Effector memory CD4-positive, alpha-beta T cell (primary cell): ENCODE data around the gene SCAMP3.

ENCODE experiments used
- DNase-seq, 3 donors: peaks; one replicate each; pipeline ENCODE4 v3.0.0-alpha.2; 2020
- H3K27ac ChIP-seq: 2 replicates; pipeline ENCODE4 v1.7.0; 2013; ENCODE audit warnings: mild to moderate bottlenecking, low read length, moderate library complexity; ENCODE audit not compliant: insufficient read depth, poor library complexity, severe bottlenecking
- H3K27me3 ChIP-seq: replicated peaks from 2 replicates; pipeline ENCODE4 v1.7.0; 2013; ENCODE audit warnings: mild to moderate bottlenecking, low read length; ENCODE audit not compliant: insufficient read depth, control insufficient read depth, poor library complexity, severe bottlenecking
- H3K36me3 ChIP-seq: 2 replicates; pipeline ENCODE4 v1.7.0; 2013; ENCODE audit warnings: mild to moderate bottlenecking, low read length, moderate library complexity; ENCODE audit not compliant: control insufficient read depth, insufficient read depth
- H3K4me1 ChIP-seq: 2 replicates; pipeline ENCODE4 v1.7.0; 2013; ENCODE audit warnings: low read length, mild to moderate bottlenecking; ENCODE audit not compliant: control insufficient read depth, insufficient read depth, poor library complexity, severe bottlenecking
- H3K4me3 ChIP-seq: 2 replicates; pipeline ENCODE4 v1.7.0; 2013; ENCODE audit warnings: low read length, low read depth, mild to moderate bottlenecking; ENCODE audit not compliant: insufficient read depth, poor library complexity, severe bottlenecking
- H3K9me3 ChIP-seq: 2 replicates; pipeline ENCODE4 v1.7.0; 2013; ENCODE audit warnings: mild to moderate bottlenecking, low read length, moderate library complexity; ENCODE audit not compliant: control insufficient read depth
- total RNA-seq, 3 donors: gene quantifications; one replicate each; lab custom pipeline; 2026; lab: John Stamatoyannopoulos, UW

Gene SCAMP3
- 31.1 to 43.0 (median 41.5) reads per million in 3 donors for total RNA-seq

DNA sequence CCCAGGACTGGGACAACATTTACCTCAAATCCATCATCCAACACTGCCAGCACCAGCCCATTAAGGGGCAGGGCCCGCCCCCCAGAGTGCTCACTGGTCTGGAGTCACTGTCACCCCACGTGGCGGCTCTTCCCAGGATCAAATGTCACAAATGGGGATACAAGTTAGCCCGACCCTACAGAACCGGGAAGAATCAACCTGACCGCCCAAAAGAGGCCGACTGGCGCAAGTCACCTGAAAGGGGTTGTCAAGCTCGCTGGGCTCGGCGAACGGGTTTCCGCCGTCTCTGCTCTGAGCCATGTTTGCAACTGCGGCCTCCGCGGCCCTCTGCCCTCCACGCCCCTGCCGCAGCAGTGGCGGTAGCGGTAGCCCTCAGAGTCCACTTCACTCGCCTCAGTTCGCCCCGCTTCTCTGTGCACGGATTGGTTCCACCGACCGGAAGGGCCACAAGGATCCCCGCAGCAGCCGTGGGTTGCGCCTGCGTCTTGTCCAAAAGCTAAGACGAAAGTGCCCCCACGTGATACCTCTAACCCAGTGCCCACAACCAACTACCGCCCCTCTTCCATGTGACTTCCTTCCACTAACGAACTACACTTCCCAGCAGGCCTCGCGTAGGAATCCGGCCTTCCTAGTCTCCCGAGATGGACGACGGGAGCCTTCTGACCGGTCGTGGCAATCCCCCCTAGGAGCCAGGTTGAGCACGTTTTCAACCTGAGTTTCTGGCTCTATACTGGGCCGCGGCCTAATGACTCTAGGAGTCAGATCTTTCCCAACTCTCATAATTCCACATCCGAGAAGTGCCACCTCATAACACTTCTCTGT, at the start of gene SCAMP3:
SCAMP3 (minus strand) TSS at position 509 of the 822 bp plus-strand sequence; CDS start at position 300, 209 bp downstream.
- peaks cover 16% of the 10 kb centered on the region for H3K4me1 ChIP-seq
- peak within 1 kb of the TSS; percentile 69 for H3K27ac ChIP-seq
- peaks cover 42% of the 10 kb centered on the region for H3K36me3 ChIP-seq
- peak; percentile 78 to 87 (median 80) for DNase-seq
- H3K9me3 ChIP-seq, result no peaks in the 10 kb centered on the region
- peak within 1 kb of the TSS; percentile 82 for H3K4me3 ChIP-seq
- H3K27me3 ChIP-seq, result no peaks in the 10 kb centered on the region

DNA sequence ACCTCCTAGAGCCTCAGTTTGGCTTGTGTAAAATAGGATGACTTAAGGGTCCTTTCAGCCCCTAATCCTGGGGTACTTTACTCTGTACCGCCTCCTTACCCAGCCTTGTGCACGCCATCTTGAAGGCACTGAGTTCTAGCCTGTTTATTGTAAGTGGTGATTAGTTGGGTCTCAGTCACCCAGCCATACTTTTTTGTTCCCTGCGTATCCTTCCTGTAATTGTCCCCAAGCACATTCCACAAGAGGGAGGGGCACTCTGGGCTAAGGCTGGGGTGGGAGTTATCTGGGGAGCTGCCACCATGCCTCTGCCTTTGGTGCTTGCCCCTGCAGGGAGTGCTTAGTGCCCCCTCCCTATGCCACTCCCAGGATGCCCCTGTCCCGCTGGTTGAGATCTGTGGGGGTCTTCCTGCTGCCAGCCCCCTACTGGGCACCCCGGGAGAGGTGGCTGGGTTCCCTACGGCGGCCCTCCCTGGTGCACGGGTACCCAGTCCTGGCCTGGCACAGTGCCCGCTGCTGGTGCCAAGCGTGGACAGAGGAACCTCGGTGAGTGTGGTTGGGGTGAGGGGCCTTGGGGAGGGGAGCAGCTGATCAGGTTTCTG, 47.4 kb upstream of the SCAMP3 start:
- Histone ChIP-seq H3K9me3 (no peaks in the 10 kb centered on the region), H3K4me3 (peak overlapping the region; percentile 55), H3K27ac (peak overlapping the region; percentile 74), H3K4me1 (peaks cover 10% of the 10 kb centered on the region), H3K36me3 (no peaks in the 10 kb centered on the region), H3K27me3 (no peaks in the 10 kb centered on the region)
- no peak for DNase-seq

DNA sequence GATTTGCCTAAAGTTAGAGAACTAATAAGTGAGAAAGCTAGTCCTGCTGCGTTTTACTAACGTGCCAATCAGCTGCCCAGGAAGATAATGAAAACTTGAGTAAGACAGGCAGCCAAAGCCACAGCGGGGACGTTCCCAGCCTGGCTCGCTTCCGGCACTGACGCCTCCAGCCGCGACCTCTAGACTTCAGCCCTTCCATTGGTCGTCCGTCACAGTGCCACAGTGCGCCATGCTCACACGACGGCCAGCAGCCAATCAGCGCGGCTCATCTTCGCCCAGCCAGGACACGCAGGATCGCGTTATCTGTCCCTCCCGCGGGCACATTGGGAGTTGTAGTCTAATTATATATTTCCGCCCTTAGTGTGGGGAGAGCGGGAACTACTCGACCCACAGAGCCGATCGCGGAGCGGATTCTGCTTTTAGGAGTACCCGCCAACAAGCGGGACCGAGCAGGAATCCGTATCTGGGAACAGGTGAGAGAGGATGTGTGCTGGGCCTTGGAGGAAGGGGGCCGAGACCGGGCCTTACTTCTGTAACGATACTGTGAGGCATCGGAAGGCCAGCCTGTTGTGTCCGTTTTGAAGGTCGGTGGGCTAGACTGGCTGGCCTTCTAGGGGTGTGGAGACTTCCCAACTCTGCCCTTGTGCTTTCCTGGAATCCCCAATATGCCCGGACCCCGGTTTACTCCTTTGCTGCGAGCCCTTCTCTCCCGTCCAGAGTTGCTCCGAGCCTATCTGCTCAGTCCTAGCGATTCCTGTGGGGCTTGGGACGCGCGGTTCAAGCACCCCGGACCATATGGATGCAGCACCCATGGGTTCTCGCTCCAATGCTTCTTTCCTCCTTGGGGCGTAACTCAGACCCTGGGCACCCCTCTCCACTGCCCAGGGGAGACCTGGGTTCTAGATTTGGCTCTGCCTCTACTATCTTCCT, 46.6 kb upstream of the SCAMP3 start, which contains the start of gene FDPS:
FDPS (plus strand) TSS at position 374 of the 930 bp plus-strand sequence. CDS start 924 bp downstream, outside the sequence.
- peak within 1 kb of the TSS; percentile 55 for H3K4me3 ChIP-seq
- H3K36me3 ChIP-seq, result no peaks in the 10 kb centered on the region
- peak; percentile 95 to 98 (median 97) for DNase-seq
- peaks cover 10% of the 10 kb centered on the region for H3K4me1 ChIP-seq
- no peaks in the 10 kb centered on the region for H3K9me3 ChIP-seq
- no peaks in the 10 kb centered on the region for H3K27me3 ChIP-seq
- H3K27ac ChIP-seq, result peak within 1 kb of the TSS; percentile 90

DNA sequence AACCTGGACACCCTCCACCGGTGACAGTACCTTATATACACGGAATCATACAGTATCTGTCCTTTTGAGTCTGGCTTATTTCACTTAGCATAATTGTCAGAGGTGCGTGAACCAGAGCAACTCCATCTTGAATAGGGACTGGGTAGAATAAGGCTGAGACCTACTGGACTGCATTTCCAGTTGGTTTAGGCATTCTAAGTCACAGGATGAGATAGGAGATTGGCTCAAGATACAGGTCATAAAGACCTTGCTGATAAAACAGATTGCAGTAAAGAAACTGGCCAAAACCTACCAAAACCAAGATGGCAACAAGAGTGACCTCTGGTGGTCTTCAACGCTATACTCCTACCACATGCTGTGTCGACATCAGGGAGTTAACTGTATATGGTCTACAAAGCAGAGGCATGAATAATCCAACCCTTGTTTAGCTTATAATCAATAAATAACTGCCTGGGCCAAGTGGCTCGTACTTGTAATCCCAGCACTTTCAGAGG, 45.1 kb upstream of the SCAMP3 start:
- no peaks in the 10 kb centered on the region for H3K36me3 ChIP-seq
- no peak for DNase-seq
- no peak overlapping the region for H3K4me3 ChIP-seq
- H3K27me3 ChIP-seq, result no peaks in the 10 kb centered on the region
- peaks cover 10% of the 10 kb centered on the region for H3K4me1 ChIP-seq
- H3K9me3 ChIP-seq, result no peaks in the 10 kb centered on the region
- no peak overlapping the region for H3K27ac ChIP-seq

DNA sequence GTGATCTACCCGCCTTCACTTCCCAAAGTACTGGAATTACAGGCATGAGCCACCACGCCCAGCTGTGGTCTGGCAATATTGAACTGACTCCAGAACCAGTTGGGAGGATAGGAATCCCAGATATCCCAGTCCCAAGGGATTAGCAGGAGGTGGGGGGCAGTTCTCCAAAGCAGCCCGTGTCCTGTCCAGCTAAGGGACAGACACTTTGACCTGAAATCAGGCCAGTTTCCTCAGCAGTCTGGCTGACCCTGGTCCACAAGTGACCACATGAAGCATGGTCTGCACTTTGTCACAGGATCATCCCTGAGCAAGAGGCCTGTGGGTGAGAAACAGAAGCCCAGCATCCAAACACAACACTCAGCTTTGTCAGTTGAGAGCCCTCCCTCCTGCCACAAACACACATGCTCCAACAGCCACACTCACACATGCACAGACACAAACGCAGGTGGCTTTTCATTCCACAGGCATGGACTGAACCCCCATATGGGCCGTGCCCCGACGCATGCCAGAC, 43.8 kb upstream of the SCAMP3 start:
- no peaks in the 10 kb centered on the region for H3K9me3 ChIP-seq

DNA sequence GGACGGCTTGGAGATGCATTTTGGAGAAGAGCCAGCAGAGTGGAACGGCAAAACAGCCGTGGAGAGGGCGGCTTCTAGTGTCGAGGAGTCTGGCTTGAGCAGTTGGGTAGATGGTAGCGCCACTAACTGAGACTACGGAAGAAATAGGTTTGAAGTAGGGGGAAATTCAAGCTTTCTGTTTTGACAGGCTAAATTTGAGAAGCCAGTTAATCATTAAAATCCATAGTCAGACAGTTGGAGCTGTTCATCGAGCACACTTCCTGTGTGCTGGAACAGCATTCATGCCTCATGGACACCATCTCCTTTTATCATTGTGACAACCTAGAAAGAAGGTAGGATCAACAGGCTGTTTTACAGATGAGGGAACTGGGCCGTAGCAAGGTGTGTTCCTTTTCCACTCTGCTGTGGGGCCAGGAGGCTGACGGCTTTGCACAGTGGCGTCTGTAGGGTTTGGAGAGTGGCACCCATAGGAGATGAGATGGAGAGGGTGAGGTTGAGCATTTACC, 42.5 kb upstream of the SCAMP3 start:
- Histone ChIP-seq H3K9me3 (no peaks in the 10 kb centered on the region), H3K27ac (no peak overlapping the region), H3K4me1 (peaks cover 6% of the 10 kb centered on the region), H3K4me3 (no peak overlapping the region), H3K36me3 (no peaks in the 10 kb centered on the region), H3K27me3 (no peaks in the 10 kb centered on the region)
- no peak for DNase-seq

More for the DNA sequence above, 43.8 kb upstream of the SCAMP3 start:
- H3K27me3 ChIP-seq, result no peaks in the 10 kb centered on the region
- no peak overlapping the region for H3K27ac ChIP-seq
- no peaks in the 10 kb centered on the region for H3K36me3 ChIP-seq
- peaks cover 10% of the 10 kb centered on the region for H3K4me1 ChIP-seq
- H3K4me3 ChIP-seq, result no peak overlapping the region
- no peak for DNase-seq

DNA sequence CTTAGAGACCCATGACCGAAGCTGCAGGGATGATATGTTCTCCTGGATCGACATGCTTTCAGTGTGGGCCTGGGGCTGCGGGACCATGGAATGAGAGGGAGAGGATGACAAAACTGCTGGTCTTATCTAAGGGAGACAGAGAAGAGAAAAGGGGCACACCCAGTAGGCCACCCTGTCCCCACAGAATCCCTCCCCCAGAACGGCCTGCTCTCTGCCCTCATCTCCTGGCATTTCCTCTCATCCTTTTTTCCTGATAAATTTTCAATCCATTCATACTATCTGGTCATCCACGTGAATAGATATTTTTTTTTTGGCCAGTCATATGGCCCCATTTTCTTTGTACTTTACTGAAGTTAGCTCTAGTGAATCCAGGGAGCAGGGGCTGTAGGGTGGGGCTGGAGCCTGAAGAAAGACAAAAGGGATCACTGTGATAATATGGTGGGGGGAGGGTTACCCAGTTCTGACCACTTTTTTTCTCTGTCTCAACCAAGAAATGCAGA, 39.2 kb upstream of the SCAMP3 start, which contains the start of gene PKLR:
PKLR (minus strand) TSS at position 97 of the 500 bp plus-strand sequence; CDS start at position 54, 43 bp downstream.
- no peaks in the 10 kb centered on the region for H3K4me1 ChIP-seq
- H3K27ac ChIP-seq, result no peak within 1 kb of the TSS
- no peak for DNase-seq
- no peaks in the 10 kb centered on the region for H3K36me3 ChIP-seq
- no peaks in the 10 kb centered on the region for H3K27me3 ChIP-seq
- no peaks in the 10 kb centered on the region for H3K9me3 ChIP-seq
- no peak within 1 kb of the TSS for H3K4me3 ChIP-seq

DNA sequence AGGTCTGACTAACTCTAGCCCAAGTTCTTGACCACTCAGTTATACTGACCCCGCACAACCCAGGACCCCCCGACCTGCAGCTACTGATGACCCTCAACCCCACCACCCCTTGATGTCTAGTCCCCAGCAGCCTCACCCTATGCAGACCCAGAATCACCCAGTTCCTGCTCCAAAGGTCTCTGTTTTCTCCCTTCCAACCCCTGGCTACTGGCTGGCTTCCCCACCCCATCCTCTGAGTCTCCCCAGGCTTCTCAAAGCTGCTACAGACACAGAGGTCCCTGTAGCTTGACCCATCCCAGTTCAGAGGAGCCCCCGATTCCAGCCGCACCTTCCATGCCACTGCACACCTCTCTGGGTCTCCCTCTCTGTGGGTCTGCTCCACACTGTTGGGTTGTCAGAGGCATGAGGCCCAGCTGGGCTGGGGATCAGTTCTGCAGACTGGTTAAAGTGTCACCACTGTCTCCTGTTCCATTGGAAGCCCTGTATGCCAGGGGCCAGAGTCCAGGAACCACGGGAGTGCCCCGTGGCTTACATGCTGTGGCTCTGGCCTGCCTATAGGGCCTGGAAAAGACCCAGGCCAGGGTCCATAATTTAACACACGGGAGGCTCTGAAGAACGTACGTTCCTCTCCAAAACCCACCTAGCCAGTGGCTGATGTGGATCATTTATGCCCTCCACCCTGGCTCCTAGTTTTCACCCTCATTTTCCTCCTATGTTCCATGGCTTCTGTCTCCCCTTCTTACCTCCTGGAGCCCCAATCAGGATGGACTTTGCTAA, 38.6 kb upstream of the SCAMP3 start:
- Histone ChIP-seq H3K9me3 (no peaks in the 10 kb centered on the region), H3K36me3 (no peaks in the 10 kb centered on the region), H3K27me3 (no peaks in the 10 kb centered on the region), H3K4me1 (no peaks in the 10 kb centered on the region), H3K27ac (no peak overlapping the region), H3K4me3 (no peak overlapping the region)
- no peak for DNase-seq
